Measurements from ENCODE around the gene BIN2. TPM values are rescaled to one million over a fixed set of nuclear protein-coding genes. Genes with fewer than 3 reads are reported as not detected.

Gene BIN2
- total and polyA plus RNA-seq, 9 of the 15 experiments (the other 6 are each of a cell fraction or from before 2014, with no cell fraction given) = 0.04 to 0.39 (median 0.25) TPM; not detected in 1

DNA sequence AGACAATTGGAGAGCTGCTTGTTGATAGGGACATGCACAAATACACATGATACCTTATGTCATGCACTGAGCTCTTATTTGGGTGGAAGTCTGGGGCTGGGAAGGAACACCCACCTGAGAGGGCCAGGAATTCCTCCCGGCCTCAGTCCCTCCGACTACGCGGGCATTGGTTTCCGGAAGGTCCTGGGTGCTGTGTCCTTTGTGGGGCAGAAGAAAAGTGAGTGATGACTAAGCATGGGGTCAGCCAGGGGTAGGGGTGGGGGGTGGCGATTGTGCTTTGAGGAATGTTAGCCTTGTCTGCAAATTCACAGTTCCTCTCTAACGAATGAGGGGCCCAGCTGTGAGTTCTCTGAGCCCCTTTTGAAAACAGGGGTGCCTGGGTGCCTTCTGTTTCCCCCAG, 21.7 kb upstream of the BIN2 start (continued):
- TF ChIP-seq, protein P1, sequence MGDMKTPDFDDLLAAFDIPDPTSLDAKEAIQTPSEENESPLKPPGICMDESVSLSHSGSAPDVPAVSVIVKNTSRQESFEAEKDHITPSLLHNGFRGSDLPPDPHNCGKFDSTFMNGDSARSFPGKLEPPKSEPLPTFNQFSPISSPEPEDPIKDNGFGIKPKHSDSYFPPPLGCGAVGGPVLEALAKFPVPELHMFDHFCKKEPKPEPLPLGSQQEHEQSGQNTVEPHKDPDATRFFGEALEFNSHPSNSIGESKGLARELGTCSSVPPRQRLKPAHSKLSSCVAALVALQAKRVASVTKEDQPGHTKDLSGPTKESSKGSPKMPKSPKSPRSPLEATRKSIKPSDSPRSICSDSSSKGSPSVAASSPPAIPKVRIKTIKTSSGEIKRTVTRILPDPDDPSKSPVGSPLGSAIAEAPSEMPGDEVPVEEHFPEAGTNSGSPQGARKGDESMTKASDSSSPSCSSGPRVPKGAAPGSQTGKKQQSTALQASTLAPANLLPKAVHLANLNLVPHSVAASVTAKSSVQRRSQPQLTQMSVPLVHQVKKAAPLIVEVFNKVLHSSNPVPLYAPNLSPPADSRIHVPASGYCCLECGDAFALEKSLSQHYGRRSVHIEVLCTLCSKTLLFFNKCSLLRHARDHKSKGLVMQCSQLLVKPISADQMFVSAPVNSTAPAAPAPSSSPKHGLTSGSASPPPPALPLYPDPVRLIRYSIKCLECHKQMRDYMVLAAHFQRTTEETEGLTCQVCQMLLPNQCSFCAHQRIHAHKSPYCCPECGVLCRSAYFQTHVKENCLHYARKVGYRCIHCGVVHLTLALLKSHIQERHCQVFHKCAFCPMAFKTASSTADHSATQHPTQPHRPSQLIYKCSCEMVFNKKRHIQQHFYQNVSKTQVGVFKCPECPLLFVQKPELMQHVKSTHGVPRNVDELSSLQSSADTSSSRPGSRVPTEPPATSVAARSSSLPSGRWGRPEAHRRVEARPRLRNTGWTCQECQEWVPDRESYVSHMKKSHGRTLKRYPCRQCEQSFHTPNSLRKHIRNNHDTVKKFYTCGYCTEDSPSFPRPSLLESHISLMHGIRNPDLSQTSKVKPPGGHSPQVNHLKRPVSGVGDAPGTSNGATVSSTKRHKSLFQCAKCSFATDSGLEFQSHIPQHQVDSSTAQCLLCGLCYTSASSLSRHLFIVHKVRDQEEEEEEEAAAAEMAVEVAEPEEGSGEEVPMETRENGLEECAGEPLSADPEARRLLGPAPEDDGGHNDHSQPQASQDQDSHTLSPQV (IDR thresholded peaks at IDR 0.05) = peak; percentile 29; the same call in 1 of the 2 replicates
- TF ChIP-seq MTA2 (IDR thresholded peaks at IDR 0.05; ENCODE audit: low read depth) = no peak
- TF ChIP-seq, protein P2, sequence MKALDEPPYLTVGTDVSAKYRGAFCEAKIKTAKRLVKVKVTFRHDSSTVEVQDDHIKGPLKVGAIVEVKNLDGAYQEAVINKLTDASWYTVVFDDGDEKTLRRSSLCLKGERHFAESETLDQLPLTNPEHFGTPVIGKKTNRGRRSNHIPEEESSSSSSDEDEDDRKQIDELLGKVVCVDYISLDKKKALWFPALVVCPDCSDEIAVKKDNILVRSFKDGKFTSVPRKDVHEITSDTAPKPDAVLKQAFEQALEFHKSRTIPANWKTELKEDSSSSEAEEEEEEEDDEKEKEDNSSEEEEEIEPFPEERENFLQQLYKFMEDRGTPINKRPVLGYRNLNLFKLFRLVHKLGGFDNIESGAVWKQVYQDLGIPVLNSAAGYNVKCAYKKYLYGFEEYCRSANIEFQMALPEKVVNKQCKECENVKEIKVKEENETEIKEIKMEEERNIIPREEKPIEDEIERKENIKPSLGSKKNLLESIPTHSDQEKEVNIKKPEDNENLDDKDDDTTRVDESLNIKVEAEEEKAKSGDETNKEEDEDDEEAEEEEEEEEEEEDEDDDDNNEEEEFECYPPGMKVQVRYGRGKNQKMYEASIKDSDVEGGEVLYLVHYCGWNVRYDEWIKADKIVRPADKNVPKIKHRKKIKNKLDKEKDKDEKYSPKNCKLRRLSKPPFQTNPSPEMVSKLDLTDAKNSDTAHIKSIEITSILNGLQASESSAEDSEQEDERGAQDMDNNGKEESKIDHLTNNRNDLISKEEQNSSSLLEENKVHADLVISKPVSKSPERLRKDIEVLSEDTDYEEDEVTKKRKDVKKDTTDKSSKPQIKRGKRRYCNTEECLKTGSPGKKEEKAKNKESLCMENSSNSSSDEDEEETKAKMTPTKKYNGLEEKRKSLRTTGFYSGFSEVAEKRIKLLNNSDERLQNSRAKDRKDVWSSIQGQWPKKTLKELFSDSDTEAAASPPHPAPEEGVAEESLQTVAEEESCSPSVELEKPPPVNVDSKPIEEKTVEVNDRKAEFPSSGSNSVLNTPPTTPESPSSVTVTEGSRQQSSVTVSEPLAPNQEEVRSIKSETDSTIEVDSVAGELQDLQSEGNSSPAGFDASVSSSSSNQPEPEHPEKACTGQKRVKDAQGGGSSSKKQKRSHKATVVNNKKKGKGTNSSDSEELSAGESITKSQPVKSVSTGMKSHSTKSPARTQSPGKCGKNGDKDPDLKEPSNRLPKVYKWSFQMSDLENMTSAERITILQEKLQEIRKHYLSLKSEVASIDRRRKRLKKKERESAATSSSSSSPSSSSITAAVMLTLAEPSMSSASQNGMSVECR (CRISPR knock-in tag; IDR thresholded peaks at IDR 0.05) = no peak
- no peak for TF ChIP-seq HDAC2 (IDR thresholded peaks at IDR 0.05)
- no peak for TF ChIP-seq E2F3 (CRISPR knock-in tag; IDR thresholded peaks at IDR 0.05)
- no peak for TF ChIP-seq ZNF57 (CRISPR knock-in tag; IDR thresholded peaks at IDR 0.05)
- TF ChIP-seq KAT2B (IDR thresholded peaks at IDR 0.05; ENCODE audit: low read depth, low read length) = no peak
- no peak for TF ChIP-seq NCOR1 (IDR thresholded peaks at IDR 0.05)
- TF ChIP-seq CHD2 (IDR thresholded peaks at IDR 0.05; ENCODE audit: low read depth, low read length) = no peak
- no peak for TF ChIP-seq CBX2 (IDR thresholded peaks at IDR 0.05; ENCODE audit: insufficient read depth, low read length, poor library complexity, severe bottlenecking)
- TF ChIP-seq HEY1 (CRISPR knock-in tag; IDR thresholded peaks at IDR 0.05; ENCODE audit: borderline replicate concordance) = no peak
- TF ChIP-seq, protein P3, sequence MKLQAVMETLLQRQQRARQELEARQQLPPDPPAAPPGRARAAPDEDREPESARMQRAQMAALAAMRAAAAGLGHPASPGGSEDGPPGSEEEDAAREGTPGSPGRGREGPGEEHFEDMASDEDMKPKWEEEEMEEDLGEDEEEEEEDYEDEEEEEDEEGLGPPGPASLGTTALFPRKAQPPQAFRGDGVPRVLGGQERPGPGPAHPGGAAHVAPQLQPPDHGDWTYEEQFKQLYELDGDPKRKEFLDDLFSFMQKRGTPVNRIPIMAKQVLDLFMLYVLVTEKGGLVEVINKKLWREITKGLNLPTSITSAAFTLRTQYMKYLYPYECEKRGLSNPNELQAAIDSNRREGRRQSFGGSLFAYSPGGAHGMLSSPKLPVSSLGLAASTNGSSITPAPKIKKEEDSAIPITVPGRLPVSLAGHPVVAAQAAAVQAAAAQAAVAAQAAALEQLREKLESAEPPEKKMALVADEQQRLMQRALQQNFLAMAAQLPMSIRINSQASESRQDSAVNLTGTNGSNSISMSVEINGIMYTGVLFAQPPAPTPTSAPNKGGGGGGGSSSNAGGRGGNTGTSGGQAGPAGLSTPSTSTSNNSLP (IDR thresholded peaks at IDR 0.05; ENCODE audit: borderline replicate concordance, low read depth, low read length) = no peak
- TF ChIP-seq ZNF551 (CRISPR knock-in tag; IDR thresholded peaks at IDR 0.05) = no peak
- TF ChIP-seq EP400 (IDR thresholded peaks at IDR 0.05) = no peak
- peak; percentile 65; the same call in 1 of the 2 replicates for TF ChIP-seq NFE2 (IDR thresholded peaks at IDR 0.05; ENCODE audit: low read depth)
- TF ChIP-seq, protein P4, sequence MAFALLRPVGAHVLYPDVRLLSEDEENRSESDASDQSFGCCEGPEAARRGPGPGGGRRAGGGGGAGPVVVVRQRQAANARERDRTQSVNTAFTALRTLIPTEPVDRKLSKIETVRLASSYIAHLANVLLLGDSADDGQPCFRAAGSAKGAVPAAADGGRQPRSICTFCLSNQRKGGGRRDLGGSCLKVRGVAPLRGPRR (CRISPR knock-in tag; IDR thresholded peaks at IDR 0.05) = no peak

All from K562 (cell line).